Hippocampal formation (tissue), 2 donors: ENCODE data around the gene EPC1.
"Not testable (repeated sequence)": the region's sequence is repeated elsewhere in the genome, so short reads cannot be mapped to it uniquely, and the experiment has no call there.

ENCODE experiments used
- DNase-seq, 2 donors: peaks; one replicate each; lab custom pipeline; 2025; lab: John Stamatoyannopoulos, UW

Gene EPC1

DNA sequence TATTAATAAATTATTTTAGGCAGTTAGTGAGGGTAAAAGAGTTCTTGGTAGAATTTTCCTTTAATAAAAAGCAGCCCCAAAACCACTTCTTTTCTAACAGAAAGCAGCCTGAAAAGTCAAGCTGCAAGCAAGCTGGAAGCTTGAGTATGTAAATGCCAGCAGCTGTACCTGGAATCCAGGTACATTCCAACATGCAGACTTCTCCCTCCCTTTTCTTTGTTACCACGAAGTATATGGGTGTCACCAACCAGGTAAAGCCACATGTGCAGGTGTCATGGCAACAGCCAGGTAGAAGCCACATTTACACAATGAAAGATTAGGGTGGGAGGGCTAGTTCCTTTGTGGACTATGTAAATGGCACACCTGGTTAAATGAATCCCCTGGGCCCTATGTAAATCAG is 114.6 kb downstream of the EPC1 start:
- DNase-seq, result no peak

DNA sequence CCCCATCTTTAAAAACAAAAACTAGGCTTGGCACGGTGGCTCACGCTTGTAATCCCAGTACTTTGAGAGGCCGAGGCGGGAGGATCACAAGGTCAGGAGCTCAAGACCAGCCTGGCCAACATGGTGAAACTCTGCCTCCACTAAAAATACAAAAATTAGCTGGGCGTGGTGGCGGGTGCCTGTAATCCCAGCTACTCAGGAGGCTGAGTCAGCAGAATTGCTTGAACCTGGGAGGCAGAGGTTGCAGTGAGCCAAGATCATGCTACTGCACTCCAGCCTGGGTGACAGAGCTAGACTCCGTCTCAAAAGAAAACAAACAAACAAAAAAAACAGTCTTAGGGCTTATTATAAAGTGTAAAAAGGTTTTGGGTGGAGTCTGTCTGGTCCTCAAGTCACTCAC is 117.2 kb downstream of the EPC1 start:
- DNase-seq, result not testable (repeated sequence)

DNA sequence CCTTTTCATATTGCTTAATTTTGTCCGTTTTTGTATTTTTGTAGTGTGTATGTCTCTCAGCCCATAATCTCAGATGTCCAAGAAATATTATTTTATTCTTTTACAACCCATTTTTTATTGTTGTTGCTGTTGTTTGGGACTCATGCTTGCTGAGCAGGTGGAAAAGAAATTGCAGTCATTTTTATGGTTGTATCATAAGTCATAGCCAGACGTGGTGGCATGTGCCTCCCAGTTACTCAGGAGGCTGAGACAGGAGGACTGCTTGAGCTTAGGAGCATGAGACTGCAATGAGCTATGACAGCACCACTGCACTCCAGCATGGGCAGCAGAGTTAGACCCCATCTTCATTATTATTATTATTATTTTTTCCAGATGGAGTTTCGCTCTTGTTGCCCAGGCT is 117.8 kb downstream of the EPC1 start:
- DNase-seq, result no peak

DNA sequence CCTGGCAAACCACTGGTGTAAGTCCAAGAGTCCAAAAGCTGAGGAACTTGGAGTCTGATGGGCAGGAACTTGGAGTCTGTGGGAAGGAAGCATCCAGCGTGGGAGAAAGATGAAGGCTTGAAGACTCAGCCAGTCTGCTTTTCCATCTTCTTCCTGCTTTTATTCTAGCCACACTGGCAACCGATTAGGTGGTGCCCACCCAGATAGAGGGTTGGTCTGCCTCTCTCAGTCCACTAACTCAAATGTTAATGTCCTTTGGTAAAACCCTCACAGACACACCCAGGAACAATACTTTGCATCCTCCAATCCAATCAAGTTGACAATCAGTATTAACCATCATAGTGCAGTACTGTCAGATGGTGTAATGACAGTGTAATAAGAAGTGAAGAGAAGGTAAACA is 119.2 kb downstream of the EPC1 start:
- no peak for DNase-seq

DNA sequence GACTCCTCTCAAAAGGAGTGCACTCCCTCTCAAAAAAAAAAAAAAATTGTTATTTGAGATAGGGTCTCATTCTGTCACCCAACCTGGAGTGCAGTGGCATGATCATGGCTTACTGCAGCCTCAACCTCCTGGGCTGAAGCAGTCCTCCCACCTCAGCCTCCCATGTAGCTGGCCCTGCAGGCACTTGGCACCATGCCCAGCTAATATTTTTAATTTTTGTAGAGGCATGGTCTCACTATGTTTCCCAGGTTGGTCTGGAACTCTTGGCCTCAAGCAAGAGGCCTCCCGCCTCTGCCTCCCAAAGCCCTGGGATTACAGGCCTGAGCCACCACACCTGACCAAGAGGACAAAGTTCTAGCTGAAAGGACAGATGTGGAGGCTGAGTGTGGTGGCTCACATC is 120.3 kb downstream of the EPC1 start:
- DNase-seq, result no peak

DNA sequence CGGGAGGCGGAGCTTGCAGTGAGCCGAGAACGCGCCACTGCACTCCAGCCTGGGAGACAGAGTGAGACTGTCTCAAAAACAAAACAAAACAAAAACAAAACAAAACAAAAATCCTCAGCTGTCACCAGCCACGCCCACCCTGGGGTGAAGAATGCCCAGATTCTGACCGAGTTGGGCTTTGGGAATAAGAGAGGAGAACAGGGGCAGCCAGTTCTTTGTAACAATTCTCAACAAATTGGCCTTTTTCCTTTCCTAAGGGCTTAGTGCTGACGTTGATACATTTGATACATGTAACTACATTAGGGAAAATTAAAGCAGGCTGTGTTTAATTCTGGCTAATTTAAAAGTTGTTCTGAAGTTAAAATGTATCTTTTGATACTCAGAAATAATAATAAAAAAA is 121.0 kb downstream of the EPC1 start:
- DNase-seq, result no peak

DNA sequence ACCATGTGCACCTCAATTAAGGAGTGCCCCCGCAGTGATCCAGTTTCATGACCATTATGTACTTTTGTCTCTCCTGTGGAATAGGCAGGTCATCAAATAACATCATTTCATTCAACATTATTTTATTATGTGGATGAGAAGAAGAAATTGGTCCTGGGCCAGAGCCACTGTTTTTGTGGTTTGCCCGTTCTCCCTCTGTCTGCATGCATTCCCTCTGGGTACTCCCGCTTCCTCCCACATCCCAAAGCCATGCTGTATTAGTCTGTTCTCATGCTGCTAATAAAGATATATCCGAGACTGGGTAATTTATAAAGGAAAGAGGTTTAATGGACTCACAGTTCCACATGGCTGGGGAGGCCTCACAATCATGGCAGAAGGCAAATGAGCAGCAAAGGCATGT is 124.6 kb downstream of the EPC1 start:
- not testable (repeated sequence) for DNase-seq

DNA sequence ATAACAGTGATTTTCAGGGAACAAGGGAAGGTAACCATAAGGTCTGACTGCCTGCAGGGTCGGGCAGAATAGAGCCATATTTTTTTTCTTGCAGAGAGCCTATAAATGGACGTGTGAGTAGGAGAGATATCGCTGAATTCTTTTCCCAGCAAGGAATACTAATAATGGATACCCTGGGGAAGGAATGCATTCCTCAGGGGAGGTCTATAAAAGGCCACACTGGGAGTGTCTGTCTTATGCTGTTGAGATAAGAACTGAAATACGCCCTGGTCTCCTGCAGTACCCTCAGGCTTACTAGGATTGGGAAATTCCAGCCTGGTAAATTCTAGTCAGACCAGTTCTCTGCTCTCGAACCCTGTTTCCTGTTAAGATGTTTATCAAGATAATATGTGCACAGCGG is 127.8 kb downstream of the EPC1 start:
- DNase-seq, result not testable (repeated sequence)

DNA sequence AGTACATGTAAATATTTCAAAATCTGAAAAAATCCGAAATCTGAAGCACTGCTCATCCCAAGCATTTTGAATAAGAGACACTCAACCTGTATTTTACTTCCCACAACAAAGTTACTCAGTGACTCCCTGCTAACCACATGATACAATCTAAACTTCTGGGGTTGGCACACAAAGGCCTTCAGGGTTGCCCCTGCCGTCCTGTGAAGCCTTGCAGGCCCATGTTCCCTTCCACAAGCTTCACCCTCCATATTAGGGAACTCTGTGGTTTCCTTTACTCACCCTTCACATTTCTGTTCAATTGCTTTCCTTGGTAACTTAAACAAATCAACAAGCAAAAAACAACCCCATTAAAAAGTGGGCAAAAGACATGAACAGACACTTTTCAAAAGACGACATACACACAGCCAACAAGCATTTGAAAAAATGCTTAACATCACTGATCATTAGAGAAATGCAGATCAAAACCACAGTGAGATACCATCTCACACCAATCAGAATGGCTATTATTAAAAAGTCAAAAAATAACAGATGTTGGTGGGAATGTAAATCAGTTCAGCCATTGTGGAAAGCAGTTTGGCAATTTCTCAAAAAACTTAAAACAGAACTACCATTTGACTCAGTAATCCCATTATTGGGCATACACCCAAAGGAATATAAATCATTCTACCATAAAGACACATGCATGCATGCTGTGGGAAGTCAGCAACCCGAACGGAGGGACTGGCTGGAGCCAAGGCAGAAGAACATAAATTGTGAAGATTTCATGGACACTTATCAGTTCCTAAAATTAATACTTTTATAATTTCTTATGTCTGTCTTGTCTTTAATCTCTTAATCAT is 128.5 kb downstream of the EPC1 start:
- DNase-seq, result not testable (repeated sequence)
